Stimulated activated naive CD4-positive, alpha-beta T cell treated with Interleukin-2 at 50 U/mL for 16 hours (primary cell): ENCODE results near the gene HTT-AS.
A peak's percentile ranks its signal among the peaks of the same experiment; 100 is the strongest.
"Not testable (repeated sequence)": the region's sequence is repeated elsewhere in the genome, so short reads cannot be mapped to it uniquely, and the experiment has no call there.

Source experiments
- DNase-seq: peaks from one replicate; lab custom pipeline; 2025; lab: John Stamatoyannopoulos, UW

Gene HTT-AS

GRCh38 chr4:3074078-3074845, at the start of gene HTT-AS, which contains the start of gene HTT:
Gene HTT-AS (minus strand): TSS chr4:3074538.
Gene HTT (plus strand): TSS chr4:3074681. CDS start chr4:3074826, 145 bp downstream.
- DNase-seq: peak; percentile 96

- no peak for DNase-seq
These were observed 48.9 kb upstream of the HTT-AS start for GRCh38 chr4:3123181-3123671.

GRCh38 chr4:3122081-3122563, 47.8 kb upstream of the HTT-AS start:
- no peak for DNase-seq

GRCh38 chr4:3121596-3121995, 47.3 kb upstream of the HTT-AS start:
- no peak for DNase-seq

- DNase-seq: no peak
These were observed 46.8 kb upstream of the HTT-AS start for GRCh38 chr4:3121110-3121509.

GRCh38 chr4:3119464-3119863, 45.1 kb upstream of the HTT-AS start:
- DNase-seq: no peak

GRCh38 chr4:3118312-3118711, 44.0 kb upstream of the HTT-AS start:
- no peak for DNase-seq

GRCh38 chr4:3116955-3117354, 42.6 kb upstream of the HTT-AS start:
- no peak for DNase-seq

GRCh38 chr4:3115637-3116270, 41.4 kb upstream of the HTT-AS start:
- DNase-seq: no peak

- DNase-seq: no peak
These were observed 40.0 kb upstream of the HTT-AS start for GRCh38 chr4:3114377-3114776.

GRCh38 chr4:3112609-3113469, 38.5 kb upstream of the HTT-AS start:
- DNase-seq: no peak

- no peak for DNase-seq
These were observed 37.9 kb upstream of the HTT-AS start for GRCh38 chr4:3112201-3112600.

GRCh38 chr4:3111461-3111860, 37.1 kb upstream of the HTT-AS start:
- no peak for DNase-seq

GRCh38 chr4:3108211-3108610, 33.9 kb upstream of the HTT-AS start:
- DNase-seq: no peak

GRCh38 chr4:3107691-3108121, 33.4 kb upstream of the HTT-AS start:
- no peak for DNase-seq

- DNase-seq: no peak
These were observed 32.9 kb upstream of the HTT-AS start for GRCh38 chr4:3107271-3107670.

- peak; percentile 82 for DNase-seq
These were observed 32.2 kb upstream of the HTT-AS start for GRCh38 chr4:3106339-3107186.

GRCh38 chr4:3098346-3098745, 24.0 kb upstream of the HTT-AS start:
- DNase-seq: no peak

- no peak for DNase-seq
These were observed 21.9 kb upstream of the HTT-AS start for GRCh38 chr4:3096202-3096601.

GRCh38 chr4:3094701-3095100, 20.4 kb upstream of the HTT-AS start:
- DNase-seq: not testable (repeated sequence)

- no peak for DNase-seq
These were observed 17.1 kb upstream of the HTT-AS start for GRCh38 chr4:3091464-3091863.
